ENCODE results near the gene SORCS1.

SORCS1 gene

DNA sequence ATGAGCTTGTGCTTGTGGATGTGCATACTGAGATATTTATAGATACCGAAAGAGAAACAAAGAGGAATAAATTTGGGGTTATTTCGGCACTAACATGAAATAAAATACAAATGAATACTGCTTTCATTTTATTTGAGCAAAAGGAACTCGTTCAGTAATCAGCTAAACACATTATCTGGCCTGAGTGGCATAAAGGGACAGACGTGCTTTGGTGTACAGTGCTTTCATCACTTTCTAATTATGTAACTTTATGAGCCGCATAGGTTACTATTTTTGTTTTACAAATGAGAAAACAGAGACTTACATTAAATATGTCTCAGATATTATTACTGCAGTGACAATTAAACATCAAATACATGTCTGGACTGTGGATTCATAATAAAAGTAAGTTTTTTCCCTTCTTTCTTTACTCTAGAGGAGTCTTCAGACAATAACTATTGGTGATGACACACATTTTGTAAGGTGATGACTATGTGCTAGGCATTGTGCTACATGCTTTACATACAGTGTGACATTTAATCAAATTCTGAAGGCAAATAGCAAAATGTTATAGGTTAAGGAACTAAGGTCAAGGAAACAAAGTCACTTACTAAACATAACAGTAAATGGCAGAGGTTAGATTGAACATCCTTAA is 503.3 kb downstream of the SORCS1 start:
- no peak for DNase-seq (ENCODE audit: low read depth)

DNA sequence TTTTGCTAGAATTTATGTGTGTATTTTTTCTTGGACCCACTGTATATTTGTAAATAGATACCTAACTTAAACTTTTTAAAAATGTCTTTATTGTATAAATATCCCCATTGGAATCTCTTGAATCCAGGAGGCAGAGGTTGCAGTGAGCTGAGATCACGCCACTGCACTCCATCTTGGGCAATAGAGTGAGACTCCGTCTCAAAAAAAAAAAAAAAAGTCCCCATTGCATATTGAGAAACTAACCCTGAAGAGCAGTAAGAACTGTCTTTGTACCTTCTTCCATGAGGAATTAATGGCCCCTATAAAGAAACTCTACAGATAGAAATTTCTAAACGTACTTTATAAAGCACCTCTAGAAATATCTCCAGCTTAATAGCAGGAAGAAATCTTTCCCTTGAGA is 504.0 kb downstream of the SORCS1 start:
- no peak for DNase-seq (ENCODE audit: low read depth)

- no peak for DNase-seq (ENCODE audit: low read depth)
Observed at GRCh38 chr10:106655636-106656035, 508.9 kb downstream of the SORCS1 start.

DNA sequence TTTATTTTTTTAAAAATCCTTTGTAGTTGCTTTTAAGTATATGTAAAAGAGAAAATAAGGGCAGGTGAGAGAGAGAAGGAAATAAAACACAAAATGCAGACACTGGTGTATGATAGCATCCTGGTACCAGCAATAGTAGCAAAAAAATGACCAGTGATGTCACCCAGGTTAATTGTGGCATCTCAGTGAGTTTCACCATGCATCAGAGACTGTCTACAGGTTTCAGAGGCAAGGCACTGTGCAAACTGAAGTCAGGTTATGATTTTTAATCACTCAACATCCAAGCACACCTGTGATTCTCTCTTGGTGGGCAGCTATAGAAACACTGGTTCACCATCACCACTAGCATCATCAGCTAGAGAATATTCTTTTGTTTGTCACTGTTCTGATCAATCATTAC is 509.3 kb downstream of the SORCS1 start:
- DNase-seq (ENCODE audit: low read depth), result no peak

- no peak for DNase-seq (ENCODE audit: low read depth)
Observed at GRCh38 chr10:106652279-106652678, 512.2 kb downstream of the SORCS1 start.

DNA sequence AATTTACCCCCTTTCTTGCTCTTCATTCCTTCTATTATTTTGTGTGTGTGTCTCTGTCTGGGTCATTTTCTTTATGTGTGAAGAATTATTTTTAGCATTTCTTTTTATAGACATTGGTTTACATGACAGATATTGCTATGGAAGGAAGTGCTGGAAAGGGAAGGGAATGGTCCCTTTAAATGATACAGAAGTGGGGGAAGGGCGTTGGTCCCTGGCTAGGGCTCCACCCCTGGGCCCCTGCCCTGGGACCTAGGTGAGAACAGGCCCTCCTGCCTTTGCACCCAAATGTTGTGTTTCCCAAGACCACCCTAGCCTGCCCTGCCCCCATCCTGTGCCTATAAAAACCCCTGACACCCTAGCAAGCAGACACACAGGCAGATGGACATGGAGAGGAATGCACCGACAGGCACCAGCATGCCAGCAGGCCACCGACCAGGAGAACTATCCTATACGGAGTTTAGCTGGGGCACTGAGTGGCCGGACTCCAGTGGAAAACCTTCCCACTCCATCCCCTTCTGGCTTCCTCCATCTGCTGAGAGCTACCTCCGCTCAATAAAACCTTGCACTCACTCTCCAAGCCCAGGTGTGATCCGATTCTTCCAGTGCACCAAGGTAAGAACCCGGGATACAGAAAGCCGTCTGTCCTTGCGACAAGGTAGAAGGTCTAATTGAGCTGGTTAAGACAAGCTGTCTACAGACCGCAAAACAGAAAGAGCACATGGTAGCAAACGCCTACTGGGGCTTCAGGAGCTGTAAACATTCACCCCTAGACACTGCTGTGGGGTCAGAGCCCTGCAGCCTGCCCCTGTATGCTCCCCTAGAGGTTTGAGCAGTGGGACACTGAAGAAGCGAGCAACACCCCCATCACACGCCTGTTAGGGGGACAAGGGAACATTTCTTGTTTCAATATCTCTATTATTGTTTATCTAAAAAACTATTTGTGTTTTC is 515.7 kb downstream of the SORCS1 start:
- no peak for DNase-seq (ENCODE audit: low read depth)

DNA sequence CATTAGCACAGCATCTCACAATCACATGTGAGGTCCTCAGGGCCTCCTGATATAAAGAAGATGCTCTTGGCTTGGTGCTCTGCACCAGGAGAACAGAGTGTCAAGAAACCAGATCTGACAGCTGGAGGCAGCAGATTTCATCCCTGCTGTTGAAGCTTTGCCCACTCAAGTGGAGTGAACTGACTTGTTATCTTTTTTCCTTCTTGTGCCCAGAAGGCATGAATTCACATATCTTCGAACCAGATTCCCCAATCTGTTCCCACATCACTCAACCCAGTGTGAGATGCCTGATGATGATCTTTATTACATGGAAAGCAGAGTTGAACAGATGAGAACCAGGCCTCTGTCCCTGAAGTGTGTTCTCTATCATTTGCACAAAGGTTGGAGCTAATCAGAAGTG is 521.0 kb downstream of the SORCS1 start:
- DNase-seq (ENCODE audit: low read depth), result no peak

DNA sequence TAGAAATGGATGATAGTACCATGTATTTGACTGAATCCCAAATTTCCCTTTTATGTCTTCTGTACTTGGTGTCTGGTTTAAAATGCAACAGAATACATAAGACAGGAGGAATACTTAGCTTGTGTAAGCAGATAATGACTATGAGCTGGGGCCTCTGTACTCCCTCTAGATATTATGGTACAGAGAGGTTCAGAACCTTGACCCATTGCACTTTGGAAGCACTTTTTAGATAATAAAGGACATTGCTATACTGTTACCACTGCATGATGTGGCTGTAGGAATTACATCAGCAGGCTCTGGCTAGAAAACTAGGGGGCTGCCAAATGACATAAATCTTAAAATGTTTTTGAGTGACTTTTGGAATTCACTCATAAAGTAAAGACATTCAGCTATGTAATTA is 526.6 kb downstream of the SORCS1 start:
- no peak for DNase-seq (ENCODE audit: low read depth)

GRCh38 chr10:106636766-106637491 is 527.6 kb downstream of the SORCS1 start:
- no peak for DNase-seq (ENCODE audit: low read depth)

GRCh38 chr10:106635947-106636346 is 528.6 kb downstream of the SORCS1 start:
- DNase-seq (ENCODE audit: low read depth), result no peak

DNA sequence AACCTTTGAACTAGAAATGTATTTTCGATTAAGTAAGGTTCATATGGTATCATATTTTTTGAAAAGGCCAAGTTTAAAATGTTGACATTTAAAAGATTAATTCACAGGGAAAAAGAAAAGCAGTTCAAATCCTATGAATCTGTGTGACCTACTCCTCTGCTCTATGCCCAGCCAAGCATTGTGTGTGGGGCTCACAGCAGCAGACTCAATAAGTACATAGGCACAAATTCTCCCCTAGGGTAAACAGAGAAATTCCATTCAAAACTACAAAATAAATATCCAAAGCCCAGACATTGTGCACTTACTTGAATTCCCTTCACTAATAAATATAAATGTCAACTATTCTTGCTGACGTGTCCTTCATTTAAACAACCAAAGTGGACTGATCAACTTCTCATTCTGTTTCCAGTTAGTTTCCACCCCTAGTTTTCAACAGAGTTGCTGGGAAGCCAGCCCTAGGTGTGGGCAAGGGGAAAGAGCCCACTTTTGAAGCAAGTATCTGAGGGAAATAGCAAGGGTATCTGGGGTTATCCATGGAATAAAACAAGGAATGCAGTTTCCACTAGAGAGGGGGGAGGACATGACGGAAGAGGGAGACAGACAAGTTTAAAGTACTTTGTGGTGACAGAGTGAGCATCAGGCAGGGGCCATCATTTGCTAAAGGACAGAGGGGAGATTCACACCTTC is 533.3 kb downstream of the SORCS1 start:
- DNase-seq (ENCODE audit: low read depth), result no peak

- DNase-seq (ENCODE audit: low read depth), result no peak
Observed at GRCh38 chr10:106626371-106626770, 538.1 kb downstream of the SORCS1 start.

DNA sequence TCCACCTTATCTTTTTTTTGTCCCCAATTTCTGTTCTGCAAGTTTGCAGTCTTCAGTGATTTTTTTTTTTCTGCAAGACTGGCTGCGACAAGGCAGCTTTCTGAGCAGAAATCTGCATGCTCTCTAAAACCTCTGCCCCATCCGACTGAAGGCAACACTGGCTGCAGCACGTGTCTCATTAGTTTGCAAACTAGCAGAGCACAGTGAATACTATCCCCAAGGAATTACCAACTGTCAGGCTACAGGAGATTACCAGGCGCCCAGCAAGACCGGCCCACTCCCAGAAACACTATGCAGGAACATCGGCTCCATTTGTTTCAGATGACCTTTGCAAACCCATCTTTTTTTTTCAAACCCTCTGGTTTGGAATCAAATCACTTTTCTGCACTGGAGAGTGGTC is 538.8 kb downstream of the SORCS1 start:
- DNase-seq (ENCODE audit: low read depth), result no peak

GRCh38 chr10:106619346-106619745 is 545.2 kb downstream of the SORCS1 start:
- no peak for DNase-seq (ENCODE audit: low read depth)

DNA sequence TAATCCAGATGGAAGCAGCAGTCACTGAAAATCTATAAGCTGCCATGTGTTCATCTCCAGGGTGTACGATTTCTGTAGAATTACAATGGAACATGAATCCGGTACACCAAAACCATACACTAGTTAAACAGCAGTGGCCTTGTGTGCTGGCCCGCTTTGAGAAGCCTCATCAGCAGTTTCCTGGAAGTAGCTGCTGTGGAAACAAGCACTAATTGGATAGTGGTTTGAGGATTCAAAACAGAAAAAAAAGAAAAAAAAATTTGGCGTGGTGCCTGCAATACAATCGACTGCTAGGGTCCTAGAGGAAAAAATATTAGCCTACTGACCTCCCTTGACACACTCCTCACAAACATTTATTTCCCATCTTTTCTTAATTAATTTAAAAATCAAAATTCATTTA is 545.9 kb downstream of the SORCS1 start:
- DNase-seq (ENCODE audit: low read depth), result no peak

GRCh38 chr10:106615081-106615480 is 549.4 kb downstream of the SORCS1 start:
- no peak for DNase-seq (ENCODE audit: low read depth)

DNA sequence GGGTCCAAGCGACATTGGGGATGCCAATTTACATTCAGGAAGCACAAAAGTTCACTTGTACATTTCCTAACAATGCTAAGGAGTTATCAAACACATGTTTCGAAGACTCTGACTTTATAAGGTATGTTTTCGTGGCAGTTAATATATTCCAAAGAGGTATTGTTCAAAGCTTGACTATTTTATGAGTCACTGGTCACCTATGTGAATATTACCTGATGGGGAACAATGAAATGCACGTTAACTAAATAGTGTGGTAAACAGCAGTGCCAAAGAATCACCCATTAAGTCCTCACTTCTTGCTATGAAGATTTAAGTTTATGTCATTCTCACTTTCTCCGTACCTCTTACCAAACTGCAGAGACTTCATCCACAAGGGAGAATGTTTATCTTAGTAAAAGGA is 550.2 kb downstream of the SORCS1 start:
- no peak for DNase-seq (ENCODE audit: low read depth)

- DNase-seq (ENCODE audit: low read depth), result no peak
Observed at GRCh38 chr10:106612381-106612780, 552.1 kb downstream of the SORCS1 start.

DNA sequence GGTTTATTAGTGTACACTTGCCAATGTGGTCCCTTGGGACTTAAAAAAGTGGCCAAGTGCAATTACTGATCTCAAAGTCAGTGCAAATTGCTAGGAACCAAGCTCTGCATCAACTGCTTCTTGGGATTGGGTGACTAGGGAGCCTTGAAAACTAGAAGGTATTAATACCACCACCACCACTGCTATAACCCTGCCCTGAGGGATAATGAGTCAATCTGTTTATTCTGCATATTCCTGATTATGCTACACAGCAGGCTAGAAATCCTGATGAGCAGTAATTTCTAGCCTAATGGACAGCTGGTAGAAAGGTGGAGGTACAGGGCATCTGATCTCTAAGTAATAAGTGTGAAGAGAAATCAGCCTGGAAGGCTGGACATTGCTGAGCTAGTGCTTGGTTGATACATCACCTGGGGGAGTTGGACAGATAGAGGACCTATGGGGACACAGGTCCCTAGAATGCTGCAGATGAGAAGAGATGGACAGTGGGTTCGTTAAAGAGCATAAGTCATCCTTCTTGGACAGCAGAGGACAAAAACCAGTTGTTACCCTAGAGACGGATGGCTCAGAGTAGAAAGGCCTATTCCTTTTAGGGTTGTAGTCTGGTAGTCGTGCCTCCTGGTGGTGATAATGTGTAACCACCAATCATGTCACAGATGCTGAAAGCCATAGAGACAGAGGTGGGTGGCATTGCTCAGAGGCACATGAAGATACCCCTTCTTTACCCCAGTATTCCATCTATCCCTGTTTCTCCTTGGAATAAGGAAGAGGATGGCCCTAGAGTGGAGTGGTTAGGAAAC is 554.8 kb downstream of the SORCS1 start:
- DNase-seq (ENCODE audit: low read depth), result no peak

DNA sequence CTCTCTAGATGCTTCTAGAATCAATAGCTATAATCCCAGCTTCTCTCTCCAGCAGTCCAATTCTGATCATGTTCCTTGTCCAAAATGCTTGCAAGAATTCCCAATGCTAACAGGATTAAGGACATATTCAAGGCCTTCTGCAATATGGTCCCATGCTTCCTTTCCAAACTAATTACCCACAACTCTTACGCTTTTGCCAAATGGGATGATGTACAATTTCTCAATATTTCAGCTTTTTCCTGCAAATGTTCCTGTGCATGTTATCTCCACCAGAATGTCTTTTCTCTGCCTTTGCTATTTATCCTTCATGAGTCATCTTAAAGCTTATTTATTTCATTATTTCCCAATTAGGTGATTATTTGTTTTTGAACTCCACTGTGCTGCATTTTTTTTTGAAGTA is 556.4 kb downstream of the SORCS1 start:
- DNase-seq (ENCODE audit: low read depth), result no peak

- DNase-seq (ENCODE audit: low read depth), result no peak
Observed at GRCh38 chr10:106595281-106595680, 569.2 kb downstream of the SORCS1 start.
